ENCODE measurements around the gene AK5. TPM values are rescaled to one million over a fixed set of nuclear protein-coding genes. Genes with fewer than 3 reads are reported as not detected.
A peak's percentile ranks its signal among the peaks of the same experiment; 100 is the strongest.

The AK5 gene
- total and polyA plus RNA-seq, 11 donors = 0.14 to 0.91 (median 0.40) TPM; not detected in 2

DNA sequence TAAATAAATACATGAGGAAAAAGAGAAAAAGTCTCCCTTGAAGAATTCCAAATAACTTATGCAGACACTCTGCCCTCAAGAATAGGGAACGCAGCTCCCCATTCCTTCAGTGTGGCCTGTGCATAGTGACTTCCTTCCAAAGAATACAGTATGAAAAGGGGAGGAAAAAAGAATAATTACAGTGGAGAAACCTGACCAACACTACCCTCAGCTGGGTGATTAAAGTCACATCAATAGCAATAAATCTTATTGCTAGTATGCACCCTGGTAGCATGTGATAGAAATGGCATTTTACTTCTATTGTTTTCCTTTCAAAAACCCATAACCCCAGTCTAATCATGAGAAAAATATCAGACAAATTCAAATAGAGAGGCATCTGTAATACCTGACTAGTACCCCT lies 315.5 kb downstream of the AK5 start:
- Histone ChIP-seq H3K27ac (no peak overlapping the region), H3K36me3 (peaks cover 0 to 8% (median 2%) of the 10 kb centered on the region in 9 donors), H3K4me1 (peaks cover 0 to 17% (median 0%) of the 10 kb centered on the region in 12 donors), H3K9me3 (no peaks in the 10 kb centered on the region), H3K27me3 (no peaks in the 10 kb centered on the region), H3K4me3 (no peak overlapping the region)
- TF ChIP-seq CTCF (IDR thresholded peaks at IDR 0.05) = no peak
- TF ChIP-seq POLR2A (IDR thresholded peaks at IDR 0.05) = no peak
- WGBS, 4 donors = 95 to 100% (median 99%) methylated on average over 1 of the region's 1 CpG
- ATAC-seq = no peak
- intact Hi-C loops (cut with DNase I) = loop anchor here in 1 of 10 donors (10.0 kb wide), 1 partner anchor 77 kb away; no protein-coding TSS in a partner anchor
- no peak for DNase-seq

- Histone ChIP-seq H3K27me3 (no peaks in the 10 kb centered on the region), H3K9me3 (peaks cover 0 to 29% (median 17%) of the 10 kb centered on the region in 12 donors), H3K36me3 (peaks cover 0 to 25% (median 0%) of the 10 kb centered on the region in 9 donors), H3K27ac (peak overlapping the region in 5 of 12 donors; percentile 24 to 47 (median 28)), H3K4me1 (peaks cover 0 to 22% (median 14%) of the 10 kb centered on the region in 12 donors), H3K4me3 (no peak overlapping the region)
- ATAC-seq (peak; percentile 73 to 90 (median 83)), DNase-seq (peak; percentile 60 to 81 (median 72))
- intact Hi-C loops (cut with DNase I) = no loop called here
- TF ChIP-seq CTCF (IDR thresholded peaks at IDR 0.05) (no peak), POLR2A (IDR thresholded peaks at IDR 0.05) (no peak)
- 60 to 66% (median 65%) methylated on average over 5 of the region's 5 CpGs for WGBS, 4 donors
These were observed 323.6 kb downstream of the AK5 start for GRCh38 chr1:77605246-77606026.

DNA sequence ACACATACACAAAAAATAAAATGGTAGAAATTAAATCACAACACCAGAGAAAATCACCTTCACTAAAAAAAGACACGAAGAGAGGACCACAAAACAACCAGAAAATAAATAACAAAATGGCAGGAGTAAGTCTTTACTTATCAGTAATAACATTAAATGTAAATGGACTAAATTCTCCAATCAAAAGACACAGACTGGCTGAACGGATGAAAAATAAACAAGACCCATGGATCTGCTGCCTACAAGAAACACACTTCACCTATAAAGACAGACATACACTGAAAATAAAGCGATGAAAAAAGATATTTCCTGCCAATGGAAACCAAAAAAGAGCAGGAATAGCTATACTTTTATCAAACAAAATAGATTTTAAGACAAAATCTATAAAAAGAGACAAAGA lies 327.1 kb downstream of the AK5 start:
- ATAC-seq (no peak), DNase-seq (no peak)
- WGBS, 4 donors = 99% methylated on average over 3 of the region's 3 CpGs
- Histone ChIP-seq H3K4me3 (no peak overlapping the region), H3K27me3 (no peaks in the 10 kb centered on the region), H3K27ac (no peak overlapping the region), H3K4me1 (peaks cover 0 to 21% (median 14%) of the 10 kb centered on the region in 12 donors), H3K36me3 (peaks cover 0 to 21% (median 0%) of the 10 kb centered on the region in 9 donors), H3K9me3 (peaks cover 0 to 35% (median 17%) of the 10 kb centered on the region in 12 donors)
- intact Hi-C loops (cut with DNase I) = loop anchor here in 1 of 10 donors (2.0 kb wide), 1 partner anchor 22 kb away; no protein-coding TSS in a partner anchor
- TF ChIP-seq CTCF (IDR thresholded peaks at IDR 0.05) = no peak
- TF ChIP-seq POLR2A (IDR thresholded peaks at IDR 0.05) = no peak

Other genes with a start within 250 kb of the AK5 start
- gene PIGK, start 62.6 kb upstream of the AK5 start, total RNA-seq = 10 to 100 TPM; 24.3 to 42.4 (median 28.3) TPM
- gene PIGK, start 62.6 kb upstream of the AK5 start, polyA plus RNA-seq = 10 to 100 TPM in 1 of 2 donors, 1 to 10 TPM in 1; 6.2 to 16.1 TPM